Psoas muscle (tissue), 8 donors: ENCODE data around the gene COL25A1. TPM values are rescaled to one million over a fixed set of nuclear protein-coding genes. Genes with fewer than 3 reads are reported as not detected.

Experiments
- ATAC-seq, 4 donors: fragments of 200-7000 bp; cut with Tn5 transposase; one replicate each; pipeline ENCODE4 v1.9.1; 2020; ENCODE audit warnings: moderate library complexity in 3 of 4, mild to moderate bottlenecking in 2 of 4
- DNase-seq, 2 donors: peaks; one replicate each; pipeline ENCODE4 v3.0.0-alpha.2; 2020
- H3K27ac ChIP-seq: fragments of 200-600 bp; one replicate; pipeline ENCODE4 v1.8.0; 2022
- H3K27me3 ChIP-seq, 3 donors: fragments of 200-600 bp in 1 of 3; one replicate each; pipeline versions ENCODE4 v1.6.1 to v1.8.0; 2013 to 2022; ENCODE audit warnings: low read length in 2 of 3, mild to moderate bottlenecking in 2 of 3, moderate library complexity in 1 of 3; ENCODE audit not compliant: insufficient read depth in 3 of 3
- H3K36me3 ChIP-seq, 2 donors: fragments of 200-600 bp in 1 of 2; one replicate each; pipeline versions ENCODE4 v1.6.1 to v1.8.0; 2013 to 2022; ENCODE audit warnings: low read depth in 1 of 2, mild to moderate bottlenecking in 1 of 2, moderate library complexity in 1 of 2; ENCODE audit not compliant: insufficient read depth in 1 of 2
- H3K4me1 ChIP-seq: fragments of 200-600 bp; one replicate; pipeline ENCODE4 v1.8.0; 2022
- H3K4me3 ChIP-seq: fragments of 200-600 bp; one replicate; pipeline ENCODE4 v1.8.0; 2022; ENCODE audit warnings: mild to moderate bottlenecking
- H3K9me3 ChIP-seq: fragments of 200-600 bp; one replicate; pipeline ENCODE4 v1.8.0; 2022
- WGBS, 3 donors: extraction: QIAGEN DNeasy Blood & Tissue Kit; methylation state at CpG; one replicate each; pipeline versions ENCODE4 v1.1.6 to v1.1.7; 2013; 5-methylcytosine and 5-hydroxymethylcytosine counted together
- intact Hi-C, 2 donors: fragments of 100-400 bp; cut with DNase I; formaldehyde crosslinking; loops; one replicate each; pipeline versions ENCODE4 v1.11.0 to v1.14.2; 2022
- polyA plus RNA-seq, 3 donors: library from polyadenylated mRNA; stranded (reverse); fragments of 200-250 nt; gene quantifications; one replicate each; pipeline ENCODE4 v1.2.3, GENCODE V29; 2013
- total RNA-seq, 4 donors: library from RNA; stranded (reverse); fragmentation: NEBNext Ultra II Directional in 2 of 4; extraction: Animal tissue kit (Norgen Biotek cat#: 25700) in 2 of 4; gene quantifications; one replicate each; pipeline versions ENCODE4 v1.2.1 to v1.2.4, GENCODE V29; 2021 to 2023
- TF ChIP-seq, protein P1 (sequence below): fragments of 200-600 bp; IDR thresholded peaks from one replicate; pipeline ENCODE4 v1.8.0; 2022; ENCODE audit warnings: antibody characterized with exemption
- donor health status: healthy with polysubstance abuse.
- donor health status: DM: no; HTN: no; CAD: no; lungs with moderate emphysema.
- donor health status: Bipolar disorder and iron deficiency.
- donor health status: healthy.
- donor health status: DM: yes; HTN: yes; CAD: no.
- donor health status: DM: no; HTN: no; CAD: no.
- donor health status: DM: no; HTN: no; CAD: no.
- donor health status: DM: yes; HTN: yes; CAD: no.

The COL25A1 gene
- total and polyA plus RNA-seq, 7 donors: 0.14 to 1.5 (median 0.36) TPM

DNA sequence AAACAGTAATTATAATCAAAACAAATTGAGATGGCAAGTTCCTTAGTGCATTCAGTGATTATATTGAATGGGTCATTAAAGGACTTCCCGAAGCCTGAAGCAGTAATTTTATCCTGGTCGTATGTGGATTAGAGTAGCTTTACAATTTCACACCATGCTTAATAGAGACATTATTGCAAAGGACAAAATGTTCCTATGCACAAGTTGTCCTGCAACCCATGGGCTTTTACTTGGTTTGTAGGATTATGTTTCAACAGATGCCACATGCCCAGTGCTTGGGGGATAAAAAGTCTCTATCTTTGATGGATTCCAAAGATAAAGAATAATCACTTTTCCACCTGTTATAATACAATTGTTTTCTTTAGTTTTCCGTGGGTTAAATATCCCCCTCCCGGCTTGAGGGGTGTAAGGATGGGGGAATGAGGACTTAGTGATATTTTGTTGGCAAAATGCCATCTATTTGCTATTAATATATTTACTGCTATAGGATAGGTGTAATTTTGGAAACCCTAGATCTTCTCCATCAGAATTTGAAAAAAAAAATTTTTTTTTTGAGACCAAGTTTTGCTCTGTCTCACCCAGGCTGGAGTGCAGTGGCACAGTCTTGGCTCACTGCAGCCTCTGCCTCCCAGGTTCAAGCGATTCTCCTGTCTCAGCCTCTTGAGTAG is 383.1 kb downstream of the COL25A1 start:
- intact Hi-C loops: no loop called here
- no peak overlapping the region for H3K4me3 ChIP-seq
- no peaks in the 10 kb centered on the region for H3K36me3 ChIP-seq
- H3K27me3 ChIP-seq: no peaks in the 10 kb centered on the region
- ATAC-seq (peak in 3 of 4 donors; percentile 27 to 94 (median 91)), DNase-seq (no peak)
- H3K27ac ChIP-seq: no peak overlapping the region
- H3K4me1 ChIP-seq: peaks cover 23% of the 10 kb centered on the region
- 22 to 29% (median 29%) methylated on average over 5 of the region's 5 CpGs for WGBS, 3 donors
- TF ChIP-seq, protein P1, sequence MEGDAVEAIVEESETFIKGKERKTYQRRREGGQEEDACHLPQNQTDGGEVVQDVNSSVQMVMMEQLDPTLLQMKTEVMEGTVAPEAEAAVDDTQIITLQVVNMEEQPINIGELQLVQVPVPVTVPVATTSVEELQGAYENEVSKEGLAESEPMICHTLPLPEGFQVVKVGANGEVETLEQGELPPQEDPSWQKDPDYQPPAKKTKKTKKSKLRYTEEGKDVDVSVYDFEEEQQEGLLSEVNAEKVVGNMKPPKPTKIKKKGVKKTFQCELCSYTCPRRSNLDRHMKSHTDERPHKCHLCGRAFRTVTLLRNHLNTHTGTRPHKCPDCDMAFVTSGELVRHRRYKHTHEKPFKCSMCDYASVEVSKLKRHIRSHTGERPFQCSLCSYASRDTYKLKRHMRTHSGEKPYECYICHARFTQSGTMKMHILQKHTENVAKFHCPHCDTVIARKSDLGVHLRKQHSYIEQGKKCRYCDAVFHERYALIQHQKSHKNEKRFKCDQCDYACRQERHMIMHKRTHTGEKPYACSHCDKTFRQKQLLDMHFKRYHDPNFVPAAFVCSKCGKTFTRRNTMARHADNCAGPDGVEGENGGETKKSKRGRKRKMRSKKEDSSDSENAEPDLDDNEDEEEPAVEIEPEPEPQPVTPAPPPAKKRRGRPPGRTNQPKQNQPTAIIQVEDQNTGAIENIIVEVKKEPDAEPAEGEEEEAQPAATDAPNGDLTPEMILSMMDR: no peak
- H3K9me3 ChIP-seq: no peaks in the 10 kb centered on the region

DNA sequence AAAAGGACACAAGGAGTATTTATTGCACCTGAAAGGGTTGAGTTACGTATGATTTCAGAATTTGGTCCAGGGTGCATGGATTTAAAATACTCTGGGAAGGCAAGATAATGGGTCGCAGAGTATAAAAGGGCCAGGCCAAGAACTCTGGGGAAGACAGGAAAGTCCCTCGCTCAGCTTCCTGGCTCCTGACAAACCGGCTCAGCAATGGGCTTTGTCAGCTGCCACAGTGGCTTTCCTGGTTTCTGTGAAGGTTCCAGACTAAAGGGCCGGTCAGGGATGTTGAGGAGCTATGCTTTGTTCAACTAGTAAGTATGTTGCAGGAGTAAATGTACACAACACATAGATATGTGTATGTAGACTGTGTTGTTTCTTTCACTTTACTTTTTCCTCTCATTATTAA is 385.2 kb downstream of the COL25A1 start:
- intact Hi-C loops: no loop called here
- DNase-seq (no peak), ATAC-seq (no peak)
- no peaks in the 10 kb centered on the region for H3K9me3 ChIP-seq
- no peak overlapping the region for H3K27ac ChIP-seq
- no peaks in the 10 kb centered on the region for H3K36me3 ChIP-seq
- H3K4me1 ChIP-seq: peaks cover 23% of the 10 kb centered on the region
- no peaks in the 10 kb centered on the region for H3K27me3 ChIP-seq
- no peak overlapping the region for H3K4me3 ChIP-seq
- TF ChIP-seq, protein P1: no peak
- whole genome bisulfite sequencing, 3 donors: 54 to 62% (median 59%) methylated on average over 5 of the region's 5 CpGs

DNA sequence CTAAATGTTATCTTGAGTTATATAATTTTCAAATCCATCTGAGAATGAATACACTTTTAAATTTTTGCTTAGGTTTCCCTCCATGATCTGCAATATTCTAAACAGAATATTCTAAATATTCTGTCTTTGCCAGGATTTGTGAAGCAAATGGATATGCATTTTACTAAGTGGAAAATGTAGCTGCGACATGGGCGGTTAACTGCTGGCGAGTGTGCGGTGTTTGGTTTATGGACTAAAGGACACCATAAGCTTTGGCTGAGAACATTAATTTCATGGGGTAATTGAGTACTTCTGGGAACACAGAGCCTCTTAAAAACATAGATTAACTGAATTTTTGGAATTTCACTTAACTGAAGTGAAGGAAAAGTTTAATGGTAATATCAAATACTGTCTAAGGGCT is 385.8 kb downstream of the COL25A1 start:
- Histone ChIP-seq H3K36me3 (no peaks in the 10 kb centered on the region), H3K27me3 (no peaks in the 10 kb centered on the region), H3K27ac (no peak overlapping the region), H3K4me1 (peaks cover 23% of the 10 kb centered on the region), H3K9me3 (no peaks in the 10 kb centered on the region), H3K4me3 (no peak overlapping the region)
- intact Hi-C loops: no loop called here
- TF ChIP-seq, protein P1: no peak
- no peak for DNase-seq
- no peak for ATAC-seq
- 56 to 86% (median 80%) methylated on average over 4 of the region's 4 CpGs for WGBS, 3 donors

DNA sequence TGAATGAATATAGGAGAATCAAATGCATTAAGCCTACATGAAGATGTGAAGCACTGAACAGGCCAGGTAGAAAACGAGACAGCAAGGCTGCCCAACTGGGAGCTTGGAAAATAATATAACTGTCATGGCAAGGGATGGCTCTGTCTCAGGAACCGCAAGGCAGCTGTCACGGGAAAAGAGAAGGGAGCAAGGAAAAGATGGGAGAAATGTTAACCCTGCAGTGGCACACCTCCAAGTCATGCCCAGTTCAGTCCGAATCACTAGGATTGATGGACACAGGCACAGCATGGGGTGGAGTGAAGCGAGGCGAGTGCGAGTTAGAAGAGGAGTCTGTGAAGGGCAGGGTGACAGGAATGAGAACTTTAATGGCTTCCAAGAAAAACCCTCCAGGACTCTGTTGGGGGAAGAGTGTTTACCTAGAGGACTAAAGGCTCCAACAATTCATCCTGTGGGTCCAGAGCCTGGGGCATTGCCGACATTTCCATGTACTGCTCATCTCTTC is 395.5 kb downstream of the COL25A1 start:
- no peak overlapping the region for H3K4me3 ChIP-seq
- WGBS, 3 donors: 41 to 63% (median 45%) methylated on average over 8 of the region's 8 CpGs
- intact Hi-C loops: no loop called here
- no peaks in the 10 kb centered on the region for H3K27me3 ChIP-seq
- TF ChIP-seq, protein P1: no peak
- H3K27ac ChIP-seq: no peak overlapping the region
- no peaks in the 10 kb centered on the region for H3K9me3 ChIP-seq
- no peaks in the 10 kb centered on the region for H3K36me3 ChIP-seq
- no peaks in the 10 kb centered on the region for H3K4me1 ChIP-seq
- no peak for DNase-seq
- no peak for ATAC-seq

DNA sequence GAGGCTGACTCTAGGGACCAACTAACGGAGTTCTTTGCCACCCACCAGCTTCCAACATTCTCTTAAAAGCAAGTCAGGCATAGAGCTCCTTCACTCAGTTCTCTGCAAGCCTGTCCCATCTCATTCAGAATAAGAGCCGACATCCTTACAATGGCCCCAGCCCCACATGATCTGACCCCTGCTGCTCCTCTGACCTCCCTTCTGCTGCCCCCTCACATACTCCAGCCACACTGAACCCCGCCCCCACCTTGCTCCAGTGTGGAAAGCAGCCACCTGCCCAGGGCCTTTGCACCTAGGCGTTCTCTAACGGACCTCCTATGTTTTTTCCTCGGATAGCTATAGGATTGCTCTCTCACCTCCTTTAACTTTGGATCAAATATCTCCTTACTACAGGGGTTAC is 396.5 kb downstream of the COL25A1 start:
- Histone ChIP-seq H3K4me1 (no peaks in the 10 kb centered on the region), H3K27ac (no peak overlapping the region), H3K4me3 (no peak overlapping the region), H3K36me3 (no peaks in the 10 kb centered on the region), H3K27me3 (no peaks in the 10 kb centered on the region), H3K9me3 (no peaks in the 10 kb centered on the region)
- TF ChIP-seq, protein P1: no peak
- intact Hi-C loops: no loop called here
- ATAC-seq (no peak), DNase-seq (no peak)
- WGBS, 3 donors: 84 to 90% (median 89%) methylated on average over 6 of the region's 6 CpGs
